OCI-LY3 (cell line): ENCODE data around the gene TRIM46.

ENCODE experiments used
- CTCF ChIP-seq: fragments of 200-600, 300-600 bp; sonication (generic); IDR thresholded peaks from 2 replicates; pipeline ENCODE4 v1.5.1; 2014; ENCODE audit warnings: antibody characterized with exemption, low read length, low read depth
- EZH2phosphoT487 ChIP-seq: fragments of 200-600 bp; shearing (Covaris generic); IDR thresholded peaks from 2 replicates; pipeline ENCODE4 v1.6.1; 2018; ENCODE audit warnings: antibody characterized with exemption, mixed run types, low read depth

- TF ChIP-seq CTCF = no peak
- no peak for TF ChIP-seq EZH2phosphoT487
Measured at GRCh38 chr1:155205035-155205434, 31.4 kb downstream of the TRIM46 start.
